GM21825 (cell line): ENCODE measurements around the gene UPB1.

Experiments
- ATAC-seq: cut with Tn5 transposase; IDR thresholded peaks from one replicate; pipeline ENCODE4 v1.9.1; 2021; ENCODE audit warnings: mild to moderate bottlenecking, moderate library complexity; ENCODE audit not compliant: unreplicated experiment

Gene UPB1

DNA sequence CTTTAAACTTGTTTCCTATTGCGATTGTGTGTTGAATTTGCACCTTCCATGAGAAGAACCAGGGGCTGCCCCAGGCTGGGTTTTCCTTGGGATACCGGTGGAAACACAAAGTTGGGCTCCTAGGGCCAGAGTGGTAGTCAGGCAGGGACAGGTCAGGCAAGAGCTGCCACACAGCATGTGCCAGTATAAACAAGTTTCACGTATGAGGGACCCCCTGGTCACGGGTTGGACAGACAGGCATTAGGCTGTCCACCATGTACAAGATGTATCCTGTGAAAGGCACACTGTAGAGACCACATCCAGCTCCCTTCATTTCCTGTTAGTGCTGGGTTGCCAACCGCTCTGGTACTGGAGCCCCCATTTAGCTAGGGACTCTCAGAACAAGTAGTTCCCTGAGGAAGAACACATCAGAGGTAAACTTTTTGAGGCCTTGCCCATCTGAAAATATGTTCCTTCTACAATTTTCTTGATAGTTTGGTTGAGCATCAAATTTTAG is 8.8 kb downstream of the UPB1 start:
- no peak for ATAC-seq

DNA sequence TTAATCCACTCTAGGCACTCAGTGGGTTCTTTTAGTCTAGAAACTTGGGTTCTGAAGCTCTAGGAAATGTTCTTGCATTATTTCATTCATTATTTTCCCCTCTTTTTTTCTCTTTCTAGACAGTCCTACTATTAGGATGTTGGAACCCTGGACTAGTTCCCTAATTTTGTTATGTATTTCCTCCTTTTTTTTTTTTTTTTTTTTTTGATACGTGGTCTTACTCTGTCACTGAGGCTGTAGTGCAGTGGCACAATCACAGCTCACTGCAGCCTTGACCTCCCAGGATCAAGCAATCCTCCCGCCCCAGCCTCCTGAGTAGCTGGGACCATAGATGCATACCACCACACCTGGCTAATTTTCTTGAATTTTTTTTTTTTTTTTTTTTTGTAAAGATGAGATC is 9.4 kb downstream of the UPB1 start:
- ATAC-seq: no peak

DNA sequence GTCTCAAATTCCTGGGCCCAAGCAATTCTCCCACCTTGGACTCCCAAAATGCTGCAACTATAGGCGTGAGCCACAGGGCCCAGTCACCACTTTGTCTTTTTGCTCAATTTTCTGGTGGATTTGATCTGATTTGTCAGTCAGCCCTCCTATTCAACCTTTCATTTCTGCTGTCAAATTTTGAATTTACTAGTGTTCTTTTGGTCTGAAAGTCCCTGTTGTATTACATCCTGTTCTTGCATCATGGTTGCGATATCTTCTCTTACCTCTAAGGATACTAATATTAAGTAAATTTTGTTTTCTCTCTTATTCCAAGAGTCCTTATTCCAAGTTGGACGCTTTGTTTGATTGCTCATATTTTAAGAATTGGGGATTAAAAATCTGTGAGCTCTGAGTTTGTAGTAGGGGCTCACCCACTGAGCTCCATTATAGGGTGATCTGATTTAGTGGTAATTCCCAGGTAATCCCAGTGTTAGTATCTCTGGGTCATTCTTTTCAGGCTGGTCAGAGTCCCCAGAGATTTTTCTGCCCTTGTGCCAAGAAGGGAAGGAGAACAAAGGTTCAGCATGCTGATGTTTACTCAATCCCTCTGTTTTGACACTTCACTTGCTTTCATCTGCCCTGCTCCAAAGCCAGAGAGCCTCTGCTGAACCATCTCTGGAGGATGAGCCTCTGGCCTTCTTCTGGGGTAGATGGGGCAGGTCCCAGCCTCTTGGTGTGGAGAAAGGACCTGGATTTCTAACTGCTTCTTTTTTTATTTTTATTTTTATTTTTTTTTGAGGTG is 10.0 kb downstream of the UPB1 start:
- ATAC-seq: no peak

DNA sequence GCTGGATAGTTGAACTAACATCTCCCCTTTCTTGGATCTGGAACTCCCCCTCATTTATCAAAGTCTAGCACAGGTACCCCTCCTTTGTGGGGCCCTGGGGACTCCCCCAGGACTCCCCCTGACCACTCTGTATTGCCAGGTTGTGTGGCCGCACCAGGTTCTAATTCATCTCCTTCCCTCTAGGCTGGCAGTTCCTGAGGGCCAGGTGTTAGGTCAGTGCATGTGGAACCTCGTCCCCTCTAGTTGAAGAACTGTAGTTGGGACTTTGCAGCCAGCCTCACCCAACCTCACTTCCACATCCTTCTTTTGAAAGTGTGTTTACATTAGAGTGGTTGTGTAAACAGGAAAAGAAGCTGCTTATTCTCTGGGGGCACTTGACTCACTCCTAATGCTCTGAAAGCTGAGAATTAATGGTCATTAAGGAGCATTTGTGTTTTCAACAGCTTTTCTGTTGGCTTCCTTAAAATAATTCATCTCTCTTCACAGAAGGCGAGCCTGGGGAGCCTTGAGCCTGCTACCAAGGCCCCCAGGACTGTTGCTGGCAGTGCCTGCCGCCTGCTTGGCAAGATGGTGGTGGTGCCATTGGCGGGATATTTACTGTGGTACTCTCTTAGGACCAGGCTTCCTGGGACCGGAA is 11.8 kb downstream of the UPB1 start:
- no peak for ATAC-seq

DNA sequence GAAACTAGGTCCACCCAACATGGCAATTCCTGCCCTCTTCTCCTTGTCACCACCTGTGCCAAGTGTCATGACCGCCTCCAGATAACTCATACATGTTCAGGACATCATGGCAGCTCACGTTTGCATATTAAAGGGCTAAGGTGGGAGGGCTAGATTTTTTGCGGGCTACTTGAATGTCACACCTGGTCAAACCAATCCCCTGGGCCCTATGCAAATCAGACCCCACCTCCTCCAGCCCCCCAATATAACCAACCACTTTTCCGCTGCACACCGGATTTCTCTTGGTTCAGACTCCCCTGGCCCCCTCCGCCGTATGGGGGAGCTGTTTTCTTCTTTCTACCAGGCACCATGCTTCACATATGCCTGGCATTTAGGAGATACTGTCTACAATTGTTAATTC is 12.6 kb downstream of the UPB1 start:
- ATAC-seq: no peak

DNA sequence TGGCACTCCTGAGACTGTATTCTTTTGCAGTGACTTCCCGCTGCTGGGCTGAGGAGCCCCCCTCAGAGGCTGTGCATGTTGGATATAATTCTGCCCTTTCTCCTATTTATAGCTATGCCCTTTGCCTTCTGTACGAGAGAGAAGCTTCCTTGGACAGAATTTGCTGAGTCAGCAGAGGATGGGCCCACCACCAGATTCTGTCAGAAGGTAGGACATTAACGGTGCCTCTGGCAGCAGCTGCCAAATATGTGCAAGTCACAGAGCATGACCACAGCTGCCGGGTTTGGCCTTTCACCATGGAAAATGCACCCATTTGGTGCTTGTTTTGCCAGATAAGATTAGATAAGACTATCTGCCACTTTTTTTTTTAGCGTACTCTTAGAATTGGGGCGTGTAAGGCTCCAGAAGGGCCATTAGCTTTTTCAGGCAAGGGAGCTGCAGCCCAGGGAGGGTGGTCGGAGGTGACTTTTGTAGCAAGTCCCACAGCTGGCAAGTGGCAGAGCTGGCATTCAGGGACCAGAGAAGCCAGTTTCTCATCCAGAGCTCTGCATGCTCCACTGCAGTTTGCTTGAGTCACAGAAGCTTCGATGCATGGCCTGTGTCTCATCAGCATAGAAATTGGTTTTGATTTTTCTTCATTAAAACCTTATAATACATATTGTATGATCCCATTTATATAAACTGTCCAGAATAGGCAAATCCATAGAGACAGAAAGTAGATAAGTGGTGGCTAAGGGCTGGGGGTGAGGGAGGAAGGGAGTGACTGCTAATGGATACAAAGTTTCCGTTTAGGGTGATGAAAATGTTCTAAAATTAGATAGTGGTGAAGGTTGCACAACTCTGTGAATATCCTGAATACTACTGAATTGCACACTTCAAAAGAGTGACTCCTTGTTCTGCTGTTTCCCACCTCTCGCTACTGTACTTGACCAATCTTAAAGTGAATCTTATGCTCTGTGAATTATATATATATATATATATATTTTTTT is 15.8 kb downstream of the UPB1 start:
- ATAC-seq: no peak

DNA sequence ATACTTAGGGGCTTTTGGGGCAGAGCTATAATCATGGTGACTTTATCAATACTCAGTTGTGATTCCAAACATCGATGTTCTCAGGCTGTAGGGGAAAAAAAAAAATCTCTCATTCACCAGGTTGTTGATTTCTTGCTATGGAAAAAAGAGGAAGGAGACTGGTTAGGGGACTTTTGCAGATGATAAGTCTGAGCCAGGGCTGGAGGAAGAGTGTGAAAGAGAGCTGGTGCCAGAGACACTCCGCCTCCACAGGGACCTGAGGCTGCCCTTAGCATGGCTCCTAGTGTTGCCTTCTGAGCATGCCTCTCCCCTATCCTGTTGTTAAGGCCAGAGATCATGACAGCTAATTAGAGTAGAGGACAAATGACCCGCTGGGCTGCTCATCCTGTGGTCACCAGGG is 16.9 kb downstream of the UPB1 start:
- no peak for ATAC-seq

DNA sequence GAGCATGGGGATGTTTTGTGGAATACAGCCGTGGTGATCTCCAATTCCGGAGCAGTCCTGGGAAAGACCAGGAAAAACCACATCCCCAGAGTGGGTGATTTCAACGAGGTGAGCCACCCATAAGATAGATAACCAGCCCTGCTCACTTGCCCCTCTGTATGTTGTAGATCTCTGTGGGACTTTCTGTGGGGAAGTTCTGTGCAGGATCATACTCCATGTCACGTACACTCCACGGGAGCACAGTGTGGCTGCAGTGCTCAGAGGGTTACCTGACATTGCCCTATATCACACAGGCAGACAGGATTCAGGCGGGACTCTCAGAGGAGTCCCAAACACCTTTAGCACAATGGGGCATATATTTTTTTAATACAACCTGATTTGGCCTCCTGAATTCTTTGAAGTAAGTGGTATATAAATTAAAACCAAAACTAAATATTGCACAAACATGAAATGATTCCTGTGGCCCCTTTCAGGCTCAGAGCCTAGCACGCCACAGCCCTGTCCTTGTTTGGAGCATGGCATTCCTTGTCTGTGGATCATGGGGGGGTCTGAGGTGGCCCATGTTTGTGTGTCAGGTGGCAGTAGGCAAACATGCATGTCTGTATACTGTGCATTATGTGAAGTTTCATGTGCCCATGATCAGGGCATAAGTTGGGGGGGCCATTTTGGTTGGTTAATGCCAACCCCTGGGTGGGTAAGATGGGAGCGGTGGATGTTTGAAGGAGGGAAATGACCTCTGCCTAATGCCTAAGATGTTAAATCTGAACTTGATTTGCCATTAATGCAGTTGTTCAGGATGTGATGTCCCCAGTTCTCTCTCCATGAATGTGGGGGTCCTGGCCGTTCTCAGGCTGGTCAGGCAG is 18.5 kb downstream of the UPB1 start:
- ATAC-seq: no peak

DNA sequence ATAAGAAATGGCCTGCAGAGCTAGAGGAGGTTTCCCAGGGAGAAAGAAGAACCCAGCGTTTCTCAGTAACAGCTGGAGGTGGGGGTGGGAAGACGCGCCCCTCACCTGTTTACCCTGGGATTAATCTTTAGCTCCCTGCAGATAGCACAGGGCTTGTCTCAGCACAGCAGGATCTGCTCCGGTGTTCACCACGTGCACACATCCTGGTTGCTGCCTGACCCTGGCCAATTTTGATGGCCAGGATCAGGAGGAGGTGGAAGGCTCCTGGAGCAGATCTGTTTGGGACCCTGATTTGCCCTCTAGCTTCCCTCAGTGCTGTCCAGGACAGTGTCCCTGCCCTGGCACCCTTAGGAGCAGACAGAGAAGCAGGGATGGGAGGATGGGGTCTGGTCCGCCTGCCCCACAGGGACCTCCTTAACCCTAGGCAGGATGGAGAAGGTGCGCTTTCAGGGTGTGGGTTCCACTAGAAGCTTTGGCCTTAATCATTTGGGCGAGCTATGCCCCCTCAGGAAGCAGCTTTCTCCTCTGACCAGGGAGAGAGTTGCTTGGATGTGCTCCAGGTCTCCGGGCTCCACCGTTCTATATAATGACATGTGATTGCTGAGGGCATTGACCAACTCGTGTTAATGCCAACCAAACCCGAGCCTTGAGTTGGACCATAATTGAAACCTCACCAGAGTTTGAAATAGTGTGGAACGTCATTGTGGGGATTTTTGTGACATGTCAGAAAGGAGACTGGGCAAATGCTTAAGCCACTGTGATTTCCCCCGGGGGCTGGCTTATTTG is 19.3 kb downstream of the UPB1 start:
- ATAC-seq: no peak

DNA sequence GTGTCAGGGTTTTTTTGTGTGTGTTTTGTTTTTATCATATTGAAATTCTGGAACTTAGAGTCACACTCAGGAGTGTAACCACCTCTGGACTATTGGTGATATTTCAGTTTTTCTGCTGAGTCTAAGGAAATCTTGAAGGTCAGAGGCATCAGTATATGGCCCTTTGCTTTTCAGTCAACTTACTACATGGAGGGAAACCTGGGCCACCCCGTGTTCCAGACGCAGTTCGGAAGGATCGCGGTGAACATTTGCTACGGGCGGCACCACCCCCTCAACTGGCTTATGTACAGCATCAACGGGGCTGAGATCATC is 19.9 kb downstream of the UPB1 start:
- no peak for ATAC-seq

DNA sequence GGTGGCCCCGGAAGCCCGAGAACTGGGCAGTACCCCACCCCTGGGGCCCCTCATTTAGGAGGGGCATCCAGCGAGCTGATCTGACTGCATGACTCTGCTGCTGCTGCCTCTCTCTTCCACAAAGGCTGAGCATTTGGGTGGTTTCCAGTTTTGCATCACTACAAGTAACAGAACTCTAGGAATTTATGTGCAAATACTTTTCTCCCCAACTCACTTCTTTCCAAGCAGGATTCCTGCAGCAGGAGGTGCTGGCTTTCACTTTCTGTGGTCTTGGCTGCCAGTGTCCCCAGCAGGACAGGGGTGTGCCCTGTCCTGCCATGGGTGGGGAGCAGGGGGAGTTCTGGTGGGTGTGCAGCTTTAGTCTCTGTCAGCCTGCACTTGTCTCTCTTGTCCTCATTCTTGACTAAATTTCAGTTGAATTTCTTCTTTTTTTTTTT is 21.2 kb downstream of the UPB1 start:
- no peak for ATAC-seq

DNA sequence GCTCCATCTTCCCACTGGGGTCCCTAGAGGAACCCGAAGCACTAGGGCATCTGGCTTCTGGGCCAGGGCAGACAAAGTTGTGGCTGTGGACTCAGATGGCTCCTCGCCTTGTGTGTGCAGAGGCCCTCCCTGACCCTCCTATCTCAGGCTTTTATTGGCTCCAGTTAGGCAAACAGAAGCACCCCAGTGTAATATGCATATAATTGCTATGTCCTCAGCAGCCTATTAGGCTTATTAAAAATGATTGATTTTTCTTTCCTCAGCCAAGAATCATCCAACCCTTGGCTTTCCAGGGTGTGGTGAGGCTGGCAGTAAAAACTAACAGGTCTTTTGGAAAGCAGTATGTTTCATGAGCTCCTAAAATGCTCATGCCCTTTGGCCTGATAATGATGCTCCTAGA is 22.3 kb downstream of the UPB1 start:
- no peak for ATAC-seq

DNA sequence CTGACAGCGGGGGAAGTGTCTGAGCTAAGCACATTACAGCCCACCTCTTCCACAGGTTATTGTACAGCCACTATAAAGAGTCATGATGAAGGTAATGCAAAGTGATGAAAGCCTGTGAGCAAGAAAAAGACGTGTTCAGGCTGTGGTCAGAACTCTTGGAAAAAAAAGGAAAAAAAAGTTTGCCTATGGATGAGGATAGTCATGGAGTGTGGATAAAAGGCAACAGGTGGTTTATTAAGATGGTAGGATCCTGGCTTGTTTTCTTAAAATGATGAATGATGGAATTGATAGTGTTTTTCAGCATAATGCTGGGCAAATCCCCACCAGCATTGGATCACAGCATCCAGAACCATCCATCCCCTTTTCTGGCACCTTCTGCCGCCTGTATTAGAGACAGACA is 23.1 kb downstream of the UPB1 start:
- ATAC-seq: no peak

DNA sequence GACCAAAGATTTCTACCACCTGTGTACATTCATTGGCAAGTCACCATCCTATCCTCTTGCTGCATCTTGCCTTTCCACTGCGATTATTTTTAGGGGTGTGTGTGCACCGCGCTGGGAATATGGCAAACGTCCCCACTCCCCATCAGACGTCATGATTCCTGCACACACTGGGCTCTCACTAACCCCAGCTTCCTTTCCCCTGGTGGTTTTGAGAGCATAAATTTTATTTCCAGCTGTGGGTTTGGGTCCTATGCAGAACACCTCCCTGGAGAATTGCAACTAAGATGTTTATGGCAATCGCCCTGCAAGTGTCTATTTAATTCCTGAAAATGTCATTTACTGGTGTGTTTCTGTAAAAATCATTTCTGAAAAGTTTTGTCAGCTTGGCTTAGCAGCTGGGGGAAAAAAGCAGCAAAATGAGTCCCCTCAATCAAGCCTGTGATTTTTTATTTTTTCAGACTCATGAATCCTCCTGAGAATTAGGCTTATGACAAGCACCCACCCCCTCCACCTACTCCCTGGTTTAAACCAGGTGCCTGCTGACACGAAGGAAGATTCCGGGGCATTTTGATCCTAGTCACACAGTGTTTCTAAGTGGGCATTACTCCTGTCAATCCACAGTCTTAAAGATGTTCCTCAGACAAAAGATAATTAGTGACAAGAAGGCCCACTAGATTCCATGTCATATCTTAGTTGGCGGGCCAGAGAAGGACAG is 23.8 kb downstream of the UPB1 start:
- ATAC-seq: no peak

DNA sequence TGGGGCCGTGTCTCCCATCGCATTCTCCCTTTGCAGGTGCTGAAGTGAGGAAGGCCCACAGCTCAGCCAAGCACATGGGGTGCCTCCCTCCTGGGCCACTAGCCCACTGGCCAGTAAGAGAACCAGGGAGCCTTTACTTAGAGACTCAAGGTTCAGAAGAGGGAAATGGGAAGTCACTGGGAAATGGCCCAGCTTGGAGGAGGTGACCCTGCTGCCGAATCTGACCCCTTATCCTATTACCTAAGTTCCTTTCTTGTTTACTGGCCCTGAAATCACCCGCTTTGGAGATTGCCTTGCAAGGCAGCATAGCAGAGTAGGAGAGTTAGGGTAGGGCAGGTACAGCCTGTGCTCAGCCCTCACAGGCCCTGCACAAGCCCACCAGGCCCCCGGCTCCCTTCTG is 24.4 kb downstream of the UPB1 start:
- ATAC-seq: no peak

DNA sequence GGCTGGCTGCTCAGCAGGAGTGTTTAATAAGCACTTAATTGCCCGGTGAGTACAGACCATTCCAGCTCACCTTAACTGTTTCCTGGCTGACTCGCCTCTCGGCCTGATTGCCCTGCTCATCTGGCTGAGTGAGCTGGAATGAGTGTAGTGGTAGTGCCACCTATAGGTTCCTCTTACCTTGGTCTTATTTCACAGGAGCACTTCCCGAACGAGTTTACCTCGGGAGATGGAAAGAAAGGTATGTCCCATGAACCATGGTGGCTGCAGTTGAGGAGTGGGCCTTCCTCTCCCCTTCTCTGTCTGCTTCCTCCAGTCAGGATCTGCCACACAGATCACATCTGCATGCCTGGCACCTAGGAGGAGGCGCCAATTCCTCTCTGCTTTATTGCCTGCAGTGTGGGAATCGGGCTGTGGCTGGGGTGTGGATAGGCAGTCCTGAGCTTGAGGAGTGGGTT is 26.7 kb downstream of the UPB1 start:
- no peak for ATAC-seq

DNA sequence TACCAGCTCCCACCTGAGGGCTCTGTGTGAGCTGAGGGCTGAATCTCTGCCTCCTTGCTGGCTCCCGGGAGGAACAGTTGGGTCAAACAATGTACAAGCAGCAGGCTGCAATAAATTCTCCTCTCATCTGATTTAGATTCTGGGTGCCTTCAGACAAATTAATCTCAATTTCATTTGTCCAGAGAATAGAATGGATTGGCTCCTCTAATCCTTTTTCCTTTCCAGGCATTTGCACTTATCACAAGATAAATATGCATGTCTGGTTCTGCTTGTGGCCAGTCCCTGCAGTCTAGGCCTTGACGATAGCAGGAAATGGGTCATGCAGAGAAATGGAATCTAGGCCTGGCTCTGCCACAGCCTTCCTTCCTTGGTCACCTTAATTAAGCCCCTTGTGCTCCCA is 28.7 kb downstream of the UPB1 start:
- no peak for ATAC-seq

DNA sequence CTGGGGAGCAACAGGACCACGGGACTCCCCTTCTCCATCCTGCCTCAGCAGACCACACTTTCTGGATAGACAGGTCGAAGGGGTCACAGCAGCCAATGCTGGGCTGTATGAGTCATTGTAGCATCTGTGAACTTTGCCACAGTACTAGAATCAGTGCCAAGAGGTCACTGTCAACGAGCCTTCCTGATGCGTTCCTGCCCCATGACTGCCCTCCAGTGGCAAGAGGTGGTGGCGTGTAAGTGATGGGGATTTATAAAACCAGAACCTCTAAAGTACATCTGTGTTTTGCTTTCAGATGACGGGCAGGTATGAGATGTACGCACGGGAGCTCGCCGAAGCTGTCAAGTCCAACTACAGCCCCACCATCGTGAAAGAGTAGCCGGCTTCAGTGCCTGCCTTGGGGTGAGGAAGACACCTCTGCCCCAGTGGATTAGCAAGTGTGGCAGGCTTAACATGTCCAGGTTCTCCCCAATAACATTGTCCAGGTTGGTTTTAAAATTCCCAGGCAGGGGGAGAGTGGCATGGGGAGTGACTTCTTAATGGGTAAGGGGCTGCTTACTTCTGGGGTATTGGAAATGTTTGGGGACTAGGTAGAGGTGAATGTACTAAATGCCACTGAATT is 30.4 kb downstream of the UPB1 start:
- ATAC-seq: no peak

DNA sequence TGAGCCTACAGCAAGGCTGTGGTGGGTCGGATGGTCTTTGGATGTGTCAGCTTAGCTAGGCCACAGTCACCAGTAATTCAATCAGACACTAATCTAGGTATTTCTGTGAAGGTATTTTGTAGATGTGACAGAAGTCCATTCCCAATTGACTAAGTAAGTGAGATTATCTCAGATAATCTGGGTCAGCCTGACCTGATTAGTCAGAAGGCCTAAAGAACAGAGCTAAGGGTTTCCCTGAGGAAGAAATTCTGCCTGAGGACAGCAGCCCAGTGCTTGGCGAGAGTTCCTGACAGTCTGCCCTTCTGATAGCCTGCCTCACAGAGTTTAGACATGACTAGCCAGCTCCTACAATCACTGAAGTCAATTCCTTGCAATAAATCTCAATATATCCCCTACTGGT is 31.1 kb downstream of the UPB1 start:
- ATAC-seq: no peak
